ENCODE data around the gene PLXNA2.

The PLXNA2 gene

GRCh38 chr1:208242146-208242545, 2.0 kb downstream of the PLXNA2 start:
- no peak for DNase-seq

- no peak for DNase-seq
Observed at GRCh38 chr1:208241512-208241911, 2.7 kb downstream of the PLXNA2 start.

GRCh38 chr1:208240662-208241355, 3.4 kb downstream of the PLXNA2 start:
- DNase-seq = no peak

- DNase-seq = no peak
Observed at GRCh38 chr1:208239473-208240381, 4.5 kb downstream of the PLXNA2 start.

GRCh38 chr1:208238710-208239472, 5.3 kb downstream of the PLXNA2 start:
- DNase-seq = peak; percentile 61

- no peak for DNase-seq
Observed at GRCh38 chr1:208237241-208237640, 6.9 kb downstream of the PLXNA2 start.

- peak; percentile 77 for DNase-seq
Observed at GRCh38 chr1:208235982-208236761, 8.0 kb downstream of the PLXNA2 start.

- no peak for DNase-seq
Observed at GRCh38 chr1:208235356-208235981, 8.7 kb downstream of the PLXNA2 start.

GRCh38 chr1:208234721-208235120, 9.5 kb downstream of the PLXNA2 start:
- no peak for DNase-seq

- DNase-seq = no peak
Observed at GRCh38 chr1:208233978-208234377, 10.2 kb downstream of the PLXNA2 start.

- no peak for DNase-seq
Observed at GRCh38 chr1:208233546-208233945, 10.6 kb downstream of the PLXNA2 start.

- no peak for DNase-seq
Observed at GRCh38 chr1:208232662-208233038, 11.5 kb downstream of the PLXNA2 start.

GRCh38 chr1:208231881-208232661, 12.1 kb downstream of the PLXNA2 start:
- DNase-seq = peak; percentile 76

GRCh38 chr1:208230668-208231529, 13.3 kb downstream of the PLXNA2 start:
- no peak for DNase-seq

GRCh38 chr1:208228550-208228949, 15.6 kb downstream of the PLXNA2 start:
- DNase-seq = no peak

GRCh38 chr1:208228026-208228425, 16.2 kb downstream of the PLXNA2 start:
- DNase-seq = no peak

GRCh38 chr1:208227366-208227765, 16.8 kb downstream of the PLXNA2 start:
- no peak for DNase-seq

- DNase-seq = peak; percentile 74
Observed at GRCh38 chr1:208225954-208226937, 17.9 kb downstream of the PLXNA2 start.

Measured in fibroblast of skin of back (primary cell).